ENCODE results near the gene RAC2. TPM values are rescaled to one million over a fixed set of nuclear protein-coding genes. Genes with fewer than 3 reads are reported as not detected.
"Not testable (repeated sequence)": the region's sequence is repeated elsewhere in the genome, so short reads cannot be mapped to it uniquely, and the experiment has no call there.

The RAC2 gene
- polyA plus RNA-seq, 2 of the 4 experiments (the other 2 are of a cell fraction) = 0.05 TPM; not detected in 1

DNA sequence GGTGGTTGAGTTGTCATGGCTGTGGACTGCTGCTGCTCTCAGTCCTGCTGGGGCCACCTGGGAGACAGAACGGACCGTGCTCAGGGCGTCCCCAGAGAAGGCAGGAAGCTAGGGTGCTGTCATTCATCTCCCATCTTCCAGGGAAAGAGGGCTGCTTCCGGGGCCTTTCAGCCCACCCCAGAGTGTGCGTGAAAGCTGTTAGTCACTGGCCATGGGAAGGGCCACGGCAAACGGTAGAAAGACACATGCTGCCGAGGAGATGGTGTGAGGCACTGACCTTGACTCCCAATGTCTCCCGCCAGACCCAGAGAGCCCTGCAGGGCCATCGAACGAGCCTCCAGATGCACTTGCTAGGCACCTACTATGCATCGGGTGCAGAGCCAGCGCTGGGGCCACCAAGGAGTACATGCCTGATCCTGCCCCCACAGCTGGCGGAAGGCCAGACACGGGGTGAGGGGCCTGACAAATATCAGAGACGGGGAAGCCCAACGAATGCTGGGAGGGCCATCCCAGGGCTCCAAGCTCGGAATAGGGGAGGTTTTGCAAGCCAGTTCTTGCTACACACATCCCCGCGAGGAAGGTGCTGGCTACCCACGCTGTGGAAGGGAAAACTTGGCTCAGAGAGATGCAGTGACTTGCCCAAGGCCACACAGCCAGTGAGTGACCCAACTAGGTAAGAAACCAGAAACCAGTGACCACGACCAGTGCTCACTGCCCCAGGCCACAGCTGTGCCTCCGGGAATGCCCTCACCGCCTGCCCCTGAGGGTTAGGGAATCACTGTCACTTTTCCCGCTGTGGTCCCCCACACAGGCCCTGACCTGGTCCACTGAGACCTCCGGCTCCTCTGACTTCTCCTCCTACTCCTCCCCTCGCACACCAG is 10.1 kb downstream of the RAC2 start:
- Histone ChIP-seq H3K4me3 (no peak overlapping the region), H3K4me2 (no peak overlapping the region), H3K9me3 (no peaks in the 10 kb centered on the region), H3K4me1 (peaks cover 19% of the 10 kb centered on the region), H3K27ac (peak overlapping the region in 1 of 2 experiments; percentile 8; a peak in 1 of 6 replicates)
- WGBS (ENCODE audit: missing lambda C conversion rate) = 68% methylated on average over 18 of the region's 27 CpGs
- FAIRE-seq (no peak), DNase-seq (ENCODE audit: low read depth in 1 of 2, low spot score in 1 of 2) (no peak), ATAC-seq (no peak)
- ChIA-PET POLR2A (no interaction called here), CTCF (no interaction called here)
- TF ChIP-seq HOXB5 (CRISPR knock-in tag; IDR thresholded peaks at IDR 0.05) (no peak), TP53 (CRISPR knock-in tag; IDR thresholded peaks at IDR 0.05) (no peak), TFCP2L1 (CRISPR knock-in tag; IDR thresholded peaks at IDR 0.05) (no peak), MAZ (IDR thresholded peaks at IDR 0.05; ENCODE audit: borderline replicate concordance, low read depth, low read length) (no peak), POLR2AphosphoS2 (conservative IDR thresholded peaks at IDR 0.05; ENCODE audit: low read length) (no peak), POLR2A (IDR thresholded peaks at IDR 0.05; ENCODE audit: low read length) (no peak), RNF2 (IDR thresholded peaks at IDR 0.05; ENCODE audit: borderline replicate concordance, low read depth) (no peak), ZNF302 (CRISPR knock-in tag; IDR thresholded peaks at IDR 0.05) (no peak), RARB (CRISPR knock-in tag; IDR thresholded peaks at IDR 0.05) (no peak), FOSB (CRISPR knock-in tag; IDR thresholded peaks at IDR 0.05) (no peak), PHF8 (IDR thresholded peaks at IDR 0.05; ENCODE audit: borderline replicate concordance, low read depth) (no peak), NFE2L2 (conservative IDR thresholded peaks at IDR 0.05; ENCODE audit: low read length) (no peak), CEBPB (IDR thresholded peaks at IDR 0.05) (no peak), NR3C1 (IDR thresholded peaks at IDR 0.05) (no peak)
- TF ChIP-seq, protein P1, sequence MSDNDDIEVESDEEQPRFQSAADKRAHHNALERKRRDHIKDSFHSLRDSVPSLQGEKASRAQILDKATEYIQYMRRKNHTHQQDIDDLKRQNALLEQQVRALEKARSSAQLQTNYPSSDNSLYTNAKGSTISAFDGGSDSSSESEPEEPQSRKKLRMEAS (IDR thresholded peaks at IDR 0.05) = no peak
- TF ChIP-seq, protein P2, sequence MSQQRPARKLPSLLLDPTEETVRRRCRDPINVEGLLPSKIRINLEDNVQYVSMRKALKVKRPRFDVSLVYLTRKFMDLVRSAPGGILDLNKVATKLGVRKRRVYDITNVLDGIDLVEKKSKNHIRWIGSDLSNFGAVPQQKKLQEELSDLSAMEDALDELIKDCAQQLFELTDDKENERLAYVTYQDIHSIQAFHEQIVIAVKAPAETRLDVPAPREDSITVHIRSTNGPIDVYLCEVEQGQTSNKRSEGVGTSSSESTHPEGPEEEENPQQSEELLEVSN (IDR thresholded peaks at IDR 0.05; ENCODE audit: borderline replicate concordance, low read depth) = no peak

DNA sequence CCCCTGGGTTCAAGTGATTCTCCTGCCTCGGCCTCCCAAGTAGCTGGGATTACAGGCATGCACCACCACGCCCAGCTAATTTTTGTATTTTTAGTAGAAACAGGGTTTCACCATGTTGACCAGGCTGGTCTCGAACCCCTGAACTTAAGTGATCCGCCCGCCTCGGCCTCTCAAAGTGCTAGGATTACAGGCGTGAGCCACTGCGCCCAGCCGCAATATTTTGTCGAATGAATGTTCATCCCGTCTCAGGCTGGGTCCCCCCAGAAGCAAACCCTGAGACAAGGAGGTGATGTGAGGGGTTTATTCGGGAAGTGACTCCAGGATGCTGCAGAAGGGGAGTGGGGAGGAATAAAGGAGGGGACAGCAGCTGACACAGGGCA is 10.7 kb downstream of the RAC2 start:
- 74% methylated on average over 12 of the region's 12 CpGs for WGBS (ENCODE audit: missing lambda C conversion rate)
- ATAC-seq; H3K4me3 ChIP-seq; FAIRE-seq; DNase-seq (ENCODE audit: low read depth in 1 of 2, low spot score in 1 of 2); H3K9me3 ChIP-seq; H3K27ac ChIP-seq; POLR2A ChIA-PET; H3K4me2 ChIP-seq: not testable (repeated sequence)
- peaks cover 26% of the 10 kb centered on the region for H3K4me1 ChIP-seq
- CTCF ChIA-PET = interaction anchor here (4.6 kb wide), 1 partner anchor 27 kb away, joined by 30 read pairs; no protein-coding TSS in a partner anchor

DNA sequence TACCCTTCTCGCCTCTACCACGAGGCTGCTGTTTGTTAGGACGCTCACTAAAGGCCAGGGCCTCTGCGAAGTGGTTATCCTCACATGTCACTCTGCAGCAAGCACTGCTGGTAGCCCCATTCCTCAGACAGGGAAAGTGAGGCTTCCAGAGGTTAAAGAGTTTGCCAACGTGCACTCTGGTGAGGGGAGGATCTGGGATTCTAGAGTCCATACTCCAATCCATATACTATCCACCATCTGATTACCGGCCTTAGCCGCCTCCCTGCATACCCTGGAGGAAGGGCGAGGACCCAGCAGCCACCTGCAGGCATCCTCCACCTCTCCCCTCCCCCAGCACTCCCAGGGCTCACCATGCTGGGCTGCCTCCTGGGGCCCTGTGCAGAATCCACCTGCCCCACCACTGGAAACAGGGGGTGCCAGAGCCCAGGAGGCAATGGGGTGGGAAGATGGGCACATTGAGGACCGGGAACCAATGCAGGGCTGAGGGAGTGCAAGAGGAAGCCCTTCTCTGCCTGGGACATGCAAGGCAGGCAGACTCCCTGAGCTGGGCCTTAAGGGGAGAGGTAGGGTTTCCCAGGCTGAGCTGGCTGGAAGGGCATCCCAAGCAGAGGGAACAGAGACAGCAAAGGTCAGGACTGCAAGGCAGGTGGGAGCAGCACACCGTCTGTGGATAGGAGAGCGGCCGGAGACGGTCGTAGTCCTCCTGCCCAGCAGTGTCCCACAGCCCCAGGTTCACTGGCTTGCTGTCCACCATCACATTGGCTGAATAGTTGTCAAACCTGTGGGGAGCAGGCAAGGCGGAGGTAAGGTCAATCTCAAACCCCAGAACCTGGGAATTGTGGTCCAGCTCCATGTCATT is 11.7 kb downstream of the RAC2 start:
- ATAC-seq (no peak), FAIRE-seq (no peak), DNase-seq (ENCODE audit: low read depth in 1 of 2, low spot score in 1 of 2) (no peak)
- WGBS (ENCODE audit: missing lambda C conversion rate) = 84% methylated on average over 9 of the region's 15 CpGs
- H3K9me3 ChIP-seq = no peaks in the 10 kb centered on the region
- no peak overlapping the region for H3K4me3 ChIP-seq
- CTCF ChIA-PET = interaction anchor here (1.3 to 4.6 kb wide), 2 partner anchors 9 to 28 kb away, joined by 5 to 30 read pairs; no protein-coding TSS in a partner anchor
- peaks cover 26% of the 10 kb centered on the region for H3K4me1 ChIP-seq
- POLR2A ChIA-PET = no interaction called here
- TF ChIP-seq MAZ (IDR thresholded peaks at IDR 0.05; ENCODE audit: borderline replicate concordance, low read depth, low read length) (no peak), RARB (CRISPR knock-in tag; IDR thresholded peaks at IDR 0.05) (no peak), BHLHE40 (IDR thresholded peaks at IDR 0.05; ENCODE audit: low read depth, low read length) (no peak), RNF2 (IDR thresholded peaks at IDR 0.05; ENCODE audit: borderline replicate concordance, low read depth) (no peak), JUN (IDR thresholded peaks at IDR 0.05) (no peak), NFE2L2 (conservative IDR thresholded peaks at IDR 0.05; ENCODE audit: low read length) (no peak), HOXB5 (CRISPR knock-in tag; IDR thresholded peaks at IDR 0.05) (no peak), POLR2A (IDR thresholded peaks at IDR 0.05; ENCODE audit: low read length) (no peak), NPAS2 (CRISPR knock-in tag; IDR thresholded peaks at IDR 0.05; ENCODE audit: borderline replicate concordance) (no peak)
- TF ChIP-seq, protein P3, sequence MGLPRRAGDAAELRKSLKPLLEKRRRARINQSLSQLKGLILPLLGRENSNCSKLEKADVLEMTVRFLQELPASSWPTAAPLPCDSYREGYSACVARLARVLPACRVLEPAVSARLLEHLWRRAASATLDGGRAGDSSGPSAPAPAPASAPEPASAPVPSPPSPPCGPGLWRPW (IDR thresholded peaks at IDR 0.05) = no peak
- TF ChIP-seq, protein P4, sequence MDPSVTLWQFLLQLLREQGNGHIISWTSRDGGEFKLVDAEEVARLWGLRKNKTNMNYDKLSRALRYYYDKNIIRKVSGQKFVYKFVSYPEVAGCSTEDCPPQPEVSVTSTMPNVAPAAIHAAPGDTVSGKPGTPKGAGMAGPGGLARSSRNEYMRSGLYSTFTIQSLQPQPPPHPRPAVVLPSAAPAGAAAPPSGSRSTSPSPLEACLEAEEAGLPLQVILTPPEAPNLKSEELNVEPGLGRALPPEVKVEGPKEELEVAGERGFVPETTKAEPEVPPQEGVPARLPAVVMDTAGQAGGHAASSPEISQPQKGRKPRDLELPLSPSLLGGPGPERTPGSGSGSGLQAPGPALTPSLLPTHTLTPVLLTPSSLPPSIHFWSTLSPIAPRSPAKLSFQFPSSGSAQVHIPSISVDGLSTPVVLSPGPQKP (IDR thresholded peaks at IDR 0.05; ENCODE audit: low read depth, low read length) = no peak
- TF ChIP-seq, protein P5, sequence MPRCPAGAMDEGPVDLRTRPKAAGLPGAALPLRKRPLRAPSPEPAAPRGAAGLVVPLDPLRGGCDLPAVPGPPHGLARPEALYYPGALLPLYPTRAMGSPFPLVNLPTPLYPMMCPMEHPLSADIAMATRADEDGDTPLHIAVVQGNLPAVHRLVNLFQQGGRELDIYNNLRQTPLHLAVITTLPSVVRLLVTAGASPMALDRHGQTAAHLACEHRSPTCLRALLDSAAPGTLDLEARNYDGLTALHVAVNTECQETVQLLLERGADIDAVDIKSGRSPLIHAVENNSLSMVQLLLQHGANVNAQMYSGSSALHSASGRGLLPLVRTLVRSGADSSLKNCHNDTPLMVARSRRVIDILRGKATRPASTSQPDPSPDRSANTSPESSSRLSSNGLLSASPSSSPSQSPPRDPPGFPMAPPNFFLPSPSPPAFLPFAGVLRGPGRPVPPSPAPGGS (IDR thresholded peaks at IDR 0.05) = no peak
- TF ChIP-seq, protein P6, sequence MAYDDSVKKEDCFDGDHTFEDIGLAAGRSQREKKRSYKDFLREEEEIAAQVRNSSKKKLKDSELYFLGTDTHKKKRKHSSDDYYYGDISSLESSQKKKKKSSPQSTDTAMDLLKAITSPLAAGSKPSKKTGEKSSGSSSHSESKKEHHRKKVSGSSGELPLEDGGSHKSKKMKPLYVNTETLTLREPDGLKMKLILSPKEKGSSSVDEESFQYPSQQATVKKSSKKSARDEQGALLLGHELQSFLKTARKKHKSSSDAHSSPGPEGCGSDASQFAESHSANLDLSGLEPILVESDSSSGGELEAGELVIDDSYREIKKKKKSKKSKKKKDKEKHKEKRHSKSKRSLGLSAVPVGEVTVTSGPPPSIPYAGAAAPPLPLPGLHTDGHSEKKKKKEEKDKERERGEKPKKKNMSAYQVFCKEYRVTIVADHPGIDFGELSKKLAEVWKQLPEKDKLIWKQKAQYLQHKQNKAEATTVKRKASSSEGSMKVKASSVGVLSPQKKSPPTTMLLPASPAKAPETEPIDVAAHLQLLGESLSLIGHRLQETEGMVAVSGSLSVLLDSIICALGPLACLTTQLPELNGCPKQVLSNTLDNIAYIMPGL (CRISPR knock-in tag; IDR thresholded peaks at IDR 0.05; ENCODE audit: borderline replicate concordance) = no peak
- no peak overlapping the region for H3K4me2 ChIP-seq
- H3K27ac ChIP-seq = no peak overlapping the region
